22Rv1 (cell line): Measurements from ENCODE around the gene ZNF43.

Source experiments
- H3K27ac ChIP-seq: fragments of 450-650 bp; 2 replicates; pipeline ENCODE4 v1.5.1; 2017
- CTCF ChIP-seq: fragments of 450-650 bp; IDR thresholded peaks from 2 replicates; pipeline ENCODE4 v1.5.1; 2017; ENCODE audit warnings: mild to moderate bottlenecking
- ZFX ChIP-seq: fragments of 450-650 bp; IDR thresholded peaks from 2 replicates; pipeline ENCODE4 v1.6.1; 2017; ENCODE audit warnings: antibody characterized with exemption, borderline replicate concordance

The ZNF43 gene

GRCh38 chr19:21851596-21852345 is 15.8 kb upstream of the ZNF43 start:
- TF ChIP-seq CTCF, result no peak
- no peak for TF ChIP-seq ZFX
- H3K27ac ChIP-seq, result peak overlapping the region; percentile 88

DNA sequence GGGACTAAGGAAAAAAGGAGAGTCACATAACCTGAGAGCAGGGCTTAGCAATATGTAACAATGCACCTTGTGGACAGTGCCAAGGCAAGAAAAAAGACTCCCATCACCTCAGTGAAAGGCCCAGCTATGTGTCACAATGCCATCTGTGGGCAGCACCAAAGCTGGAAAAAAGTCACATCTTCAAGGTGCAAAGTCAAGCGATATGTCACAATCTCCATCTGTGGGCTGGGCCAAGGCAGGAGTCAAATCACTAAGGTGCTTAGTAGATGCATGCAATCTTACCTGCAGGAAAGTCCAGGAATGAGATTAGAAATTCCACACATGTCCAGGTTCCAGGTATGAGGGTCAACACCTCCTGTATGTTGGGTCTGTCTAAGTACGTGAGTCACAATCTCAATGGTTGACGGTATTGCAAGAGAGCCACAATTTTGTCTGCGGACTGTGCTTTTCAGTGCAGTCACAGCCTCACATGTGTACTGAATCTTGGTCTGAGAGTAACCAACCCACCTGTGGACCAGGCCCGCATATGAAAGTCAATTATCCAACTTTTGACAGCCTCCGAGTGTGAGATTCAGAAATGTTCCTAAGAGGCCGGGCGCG is 14.8 kb upstream of the ZNF43 start:
- TF ChIP-seq CTCF (no peak), ZFX (no peak)
- H3K27ac ChIP-seq, result peak overlapping the region; percentile 88

- no peak for TF ChIP-seq ZFX
- no peak for TF ChIP-seq CTCF
Observed at GRCh38 chr19:21848706-21849105, 12.7 kb upstream of the ZNF43 start.

GRCh38 chr19:21843081-21843480 is 7.1 kb upstream of the ZNF43 start:
- no peak overlapping the region for H3K27ac ChIP-seq
- TF ChIP-seq ZFX, result no peak
- TF ChIP-seq CTCF, result no peak

More at GRCh38 chr19:21848706-21849105, 12.7 kb upstream of the ZNF43 start:
- peak overlapping the region; percentile 46 for H3K27ac ChIP-seq

DNA sequence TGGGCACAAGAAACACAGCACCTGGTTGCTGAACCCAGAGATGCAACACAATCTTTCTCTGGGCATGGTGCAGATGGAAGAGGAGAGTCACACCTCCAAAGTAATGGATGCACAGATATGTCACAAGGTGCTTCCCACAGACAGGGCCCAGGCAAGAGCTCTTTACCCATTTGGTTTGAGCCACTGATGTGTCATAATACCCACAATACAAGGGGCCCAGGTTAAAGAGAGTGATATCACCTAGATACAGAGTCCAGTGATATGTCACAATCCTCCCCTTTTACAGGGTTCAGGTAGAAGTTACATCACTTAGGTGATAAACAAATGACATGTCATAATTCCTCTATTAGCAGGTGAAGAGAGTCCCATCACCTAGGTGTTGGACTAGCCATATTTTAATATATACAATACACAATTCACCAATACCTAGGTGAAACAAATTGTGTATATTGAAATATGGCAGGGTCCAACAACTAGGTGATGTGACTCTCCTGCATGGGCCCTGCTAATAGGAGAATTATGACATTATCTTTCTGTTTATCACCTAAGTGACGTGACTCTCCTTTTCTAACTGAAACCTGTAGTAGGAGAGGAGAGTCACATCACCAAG is 5.6 kb upstream of the ZNF43 start:
- no peak overlapping the region for H3K27ac ChIP-seq
- TF ChIP-seq ZFX, result no peak
- no peak for TF ChIP-seq CTCF

- TF ChIP-seq CTCF, result no peak
- TF ChIP-seq ZFX, result no peak
- H3K27ac ChIP-seq, result no peak overlapping the region
Observed at GRCh38 chr19:21841081-21841480, 5.1 kb upstream of the ZNF43 start.

- TF ChIP-seq ZFX, result no peak
- H3K27ac ChIP-seq, result no peak overlapping the region
Observed at GRCh38 chr19:21839976-21840375, 4.0 kb upstream of the ZNF43 start.
